HG02571 (cell line): ENCODE results near the gene ATP10B.
"Not testable (repeated sequence)": the region's sequence is repeated elsewhere in the genome, so short reads cannot be mapped to it uniquely, and the experiment has no call there.

Experiments
- ATAC-seq: cut with Tn5 transposase; IDR thresholded peaks from one replicate; pipeline ENCODE4 v1.9.1; 2021; ENCODE audit warnings: mild to moderate bottlenecking, moderate library complexity; ENCODE audit not compliant: unreplicated experiment

ATP10B gene

GRCh38 chr5:160760008-160760407 lies 92.0 kb downstream of the ATP10B start:
- ATAC-seq: no peak

- no peak for ATAC-seq
Measured at GRCh38 chr5:160757194-160757593, 94.8 kb downstream of the ATP10B start.

GRCh38 chr5:160750938-160751657 lies 100.9 kb downstream of the ATP10B start:
- ATAC-seq: no peak

- no peak for ATAC-seq
Measured at GRCh38 chr5:160749682-160750081, 102.3 kb downstream of the ATP10B start.

GRCh38 chr5:160749026-160749425 lies 103.0 kb downstream of the ATP10B start:
- no peak for ATAC-seq

- ATAC-seq: no peak
Measured at GRCh38 chr5:160747987-160748386, 104.0 kb downstream of the ATP10B start.

GRCh38 chr5:160747559-160747958 lies 104.5 kb downstream of the ATP10B start:
- ATAC-seq: no peak

GRCh38 chr5:160744268-160745101 lies 107.5 kb downstream of the ATP10B start:
- no peak for ATAC-seq

GRCh38 chr5:160743027-160743426 lies 109.0 kb downstream of the ATP10B start:
- no peak for ATAC-seq

GRCh38 chr5:160742446-160742845 lies 109.6 kb downstream of the ATP10B start:
- ATAC-seq: no peak

- ATAC-seq: no peak
Measured at GRCh38 chr5:160727296-160727997, 124.6 kb downstream of the ATP10B start.

- ATAC-seq: no peak
Measured at GRCh38 chr5:160726721-160727120, 125.3 kb downstream of the ATP10B start.

- no peak for ATAC-seq
Measured at GRCh38 chr5:160720822-160721221, 131.2 kb downstream of the ATP10B start.

GRCh38 chr5:160715508-160715907 lies 136.5 kb downstream of the ATP10B start:
- ATAC-seq: not testable (repeated sequence)

- ATAC-seq: no peak
Measured at GRCh38 chr5:160703547-160704189, 148.3 kb downstream of the ATP10B start.

- peak; percentile 81 for ATAC-seq
Measured at GRCh38 chr5:160702934-160703333, 149.1 kb downstream of the ATP10B start.

GRCh38 chr5:160702311-160702803 lies 149.7 kb downstream of the ATP10B start:
- ATAC-seq: no peak

GRCh38 chr5:160701403-160701802 lies 150.6 kb downstream of the ATP10B start:
- ATAC-seq: no peak

GRCh38 chr5:160699301-160699700 lies 152.7 kb downstream of the ATP10B start:
- ATAC-seq: no peak

GRCh38 chr5:160697281-160697680 lies 154.7 kb downstream of the ATP10B start:
- no peak for ATAC-seq

- no peak for ATAC-seq
Measured at GRCh38 chr5:160694896-160695295, 157.1 kb downstream of the ATP10B start.
